ENCODE data around the gene MLKL.

DNA sequence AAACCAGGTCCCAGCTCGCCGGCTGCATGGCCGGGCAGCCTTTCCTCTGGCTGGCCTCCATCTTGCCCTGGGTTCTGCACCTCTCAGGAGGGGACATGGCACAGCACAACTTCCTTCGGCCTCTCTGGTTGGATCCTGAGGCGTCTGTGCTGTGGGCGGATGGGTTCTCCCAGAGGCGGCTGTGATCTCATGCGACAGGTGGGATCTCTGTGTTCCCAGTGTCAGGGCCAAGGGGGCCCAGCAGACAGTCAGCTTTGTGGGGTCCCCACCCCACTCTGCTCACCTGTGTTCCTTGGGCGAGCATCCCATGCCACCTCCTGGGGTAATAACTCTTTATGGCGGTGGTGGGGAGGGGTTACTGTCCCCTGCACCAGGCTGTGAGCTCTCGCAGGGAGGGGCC is 38.2 kb upstream of the MLKL start:
- TF ChIP-seq, protein P1, sequence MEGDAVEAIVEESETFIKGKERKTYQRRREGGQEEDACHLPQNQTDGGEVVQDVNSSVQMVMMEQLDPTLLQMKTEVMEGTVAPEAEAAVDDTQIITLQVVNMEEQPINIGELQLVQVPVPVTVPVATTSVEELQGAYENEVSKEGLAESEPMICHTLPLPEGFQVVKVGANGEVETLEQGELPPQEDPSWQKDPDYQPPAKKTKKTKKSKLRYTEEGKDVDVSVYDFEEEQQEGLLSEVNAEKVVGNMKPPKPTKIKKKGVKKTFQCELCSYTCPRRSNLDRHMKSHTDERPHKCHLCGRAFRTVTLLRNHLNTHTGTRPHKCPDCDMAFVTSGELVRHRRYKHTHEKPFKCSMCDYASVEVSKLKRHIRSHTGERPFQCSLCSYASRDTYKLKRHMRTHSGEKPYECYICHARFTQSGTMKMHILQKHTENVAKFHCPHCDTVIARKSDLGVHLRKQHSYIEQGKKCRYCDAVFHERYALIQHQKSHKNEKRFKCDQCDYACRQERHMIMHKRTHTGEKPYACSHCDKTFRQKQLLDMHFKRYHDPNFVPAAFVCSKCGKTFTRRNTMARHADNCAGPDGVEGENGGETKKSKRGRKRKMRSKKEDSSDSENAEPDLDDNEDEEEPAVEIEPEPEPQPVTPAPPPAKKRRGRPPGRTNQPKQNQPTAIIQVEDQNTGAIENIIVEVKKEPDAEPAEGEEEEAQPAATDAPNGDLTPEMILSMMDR (IDR thresholded peaks at IDR 0.05; ENCODE audit: borderline replicate concordance, extremely low read depth, low read length, poor library complexity, severe bottlenecking) = no peak
- TF ChIP-seq EZH2 (IDR thresholded peaks at IDR 0.05; ENCODE audit: borderline replicate concordance, low read depth, low read length, severe bottlenecking) = no peak
